ENCODE measurements around the gene PIH1D1. TPM values are rescaled to one million over a fixed set of nuclear protein-coding genes. Genes with fewer than 3 reads are reported as not detected.
A peak's percentile ranks its signal among the peaks of the same experiment; 100 is the strongest.

The PIH1D1 gene
- total and polyA plus RNA-seq, 2 experiments from 2014 or later, result 103 to 164 TPM

- H3F3A ChIP-seq (replicated peaks; ENCODE audit: low read depth), result 0 out of 2 replicates have a peak, but pooled peaks cover 12% of the 10 kb centered on the region
- peaks cover 30% of the 10 kb centered on the region for H3K36me3 Mint-ChIP-seq (ENCODE audit: low read depth)
- H4K20me1 ChIP-seq (replicated peaks; ENCODE audit: insufficient read depth), result no peaks in the 10 kb centered on the region; the same call in 1 of the 2 replicates
- peaks cover 6% of the 10 kb centered on the region for H3K4me1 Mint-ChIP-seq
- H3K36me3 ChIP-seq (ENCODE audit: insufficient read depth), result no peaks in the 10 kb centered on the region
- no peak overlapping the region for H3K4me3 Mint-ChIP-seq
- H3K4me2 ChIP-seq, result peak overlapping the region; percentile 1; the same call in 1 of the 2 replicates
- no peaks in the 10 kb centered on the region for H3K9me2 ChIP-seq (ENCODE audit: insufficient read depth)
- no peak overlapping the region for H2AFZ ChIP-seq
- TF ChIP-seq ZNF462 (CRISPR knock-in tag; IDR thresholded peaks at IDR 0.05) (no peak), ZNF331 (CRISPR knock-in tag; IDR thresholded peaks at IDR 0.05; ENCODE audit: low read depth) (no peak), REST (IDR thresholded peaks at IDR 0.05; ENCODE audit: unreplicated experiment) (no peak), POLR2AphosphoS5 (IDR thresholded peaks at IDR 0.05; ENCODE audit: low read depth) (no peak), JUNB (IDR thresholded peaks at IDR 0.05; ENCODE audit: unreplicated experiment) (no peak), CTCF (conservative IDR thresholded peaks at IDR 0.05; ENCODE audit: low read depth in 2 of 2) (no peak), NANOG (IDR thresholded peaks at IDR 0.05; ENCODE audit: borderline replicate concordance) (no peak), ETS1 (IDR thresholded peaks at IDR 0.05) (no peak), EZH2 (IDR thresholded peaks at IDR 0.05; ENCODE audit: low read depth, unreplicated experiment) (no peak), ZNF114 (CRISPR knock-in tag; IDR thresholded peaks at IDR 0.05) (no peak), EZH2phosphoT487 (IDR thresholded peaks at IDR 0.05; ENCODE audit: unreplicated experiment) (no peak), CREB1 (CRISPR knock-in tag; IDR thresholded peaks at IDR 0.05; ENCODE audit: low read depth) (no peak)
- ATAC-seq (peak; percentile 23), DNase-seq (ENCODE audit: low spot score) (no peak)
- H3K4me3 ChIP-seq, result no peak overlapping the region
- no peaks in the 10 kb centered on the region for H3K79me2 ChIP-seq (replicated peaks; ENCODE audit: insufficient read depth)
- H3K4me1 ChIP-seq (ENCODE audit: insufficient read depth), result peaks cover 9% of the 10 kb centered on the region; the same call in 1 of the 2 replicates
- H3K27me3 ChIP-seq (ENCODE audit: insufficient read depth), result no peaks in the 10 kb centered on the region
- H3K27me3 Mint-ChIP-seq (ENCODE audit: insufficient read depth, low read depth, poor library complexity), result peaks cover 21% of the 10 kb centered on the region
- H3K27ac ChIP-seq (ENCODE audit: low read depth), result no peak overlapping the region
- H3K9me3 Mint-ChIP-seq, result no peaks in the 10 kb centered on the region
- no peak overlapping the region for H3K27ac Mint-ChIP-seq
Measured at GRCh38 chr19:49468199-49468598, 16.6 kb upstream of the PIH1D1 start.

Data from GM23338 (cell line).